K562 (cell line): ENCODE data around the gene BTNL8. TPM values are rescaled to one million over a fixed set of nuclear protein-coding genes. Genes with fewer than 3 reads are reported as not detected.

ENCODE experiments used
- EGR1 ChIP-seq: fragments of 450-650 bp; conservative IDR thresholded peaks from 2 replicates; pipeline ENCODE4 v1.6.1; 2017; ENCODE audit warnings: mild to moderate bottlenecking
- ETS2 ChIP-seq: IDR thresholded peaks from 2 replicates; pipeline ENCODE4 v1.6.1; 2016; ENCODE audit warnings: borderline replicate concordance, missing genetic modification characterization, mild to moderate bottlenecking, moderate library complexity, missing compliant biosample characterization; ENCODE audit not compliant: poor library complexity, severe bottlenecking
- ETV1 ChIP-seq: fragments of 450-650 bp; conservative IDR thresholded peaks from 2 replicates; pipeline ENCODE4 v1.6.1; 2016; ENCODE audit warnings: missing genetic modification characterization, control low read depth, low read depth, missing compliant biosample characterization
- ETV5 ChIP-seq: sonication (generic); formaldehyde crosslinking; IDR thresholded peaks from 2 replicates; pipeline ENCODE4 v1.4.0; 2020; ENCODE audit warnings: low read depth, mild to moderate bottlenecking, missing genetic modification reagents
- GATAD2B ChIP-seq: fragments of 450-650 bp; IDR thresholded peaks from 2 replicates; pipeline ENCODE4 v1.6.1; 2017; ENCODE audit warnings: mild to moderate bottlenecking, borderline replicate concordance
- KDM4B ChIP-seq, 2 experiments: fragments of 450-650 bp in 1 of 2; sonication (generic) in 1 of 2; IDR thresholded peaks; 2 replicates each; pipeline ENCODE4 v1.6.1; 2016 to 2017; ENCODE audit warnings: borderline replicate concordance in 2 of 2, antibody characterized with exemption in 1 of 2, low read depth in 1 of 2, mild to moderate bottlenecking in 1 of 2
- NKRF ChIP-seq: fragments of 450-650 bp; IDR thresholded peaks from 2 replicates; pipeline ENCODE4 v1.6.1; 2016; ENCODE audit warnings: borderline replicate concordance
- POU5F1 ChIP-seq: fragments of 150-350 bp; IDR thresholded peaks from 2 replicates; pipeline ENCODE4 v1.6.1; 2014; ENCODE audit warnings: borderline replicate concordance, low read length, low read depth, mild to moderate bottlenecking; ENCODE audit not compliant: partially characterized antibody
- RB1 ChIP-seq: fragments of 450-650 bp; IDR thresholded peaks from 2 replicates; pipeline ENCODE4 v1.6.1; 2017; ENCODE audit warnings: low read depth, mild to moderate bottlenecking
- SPI1 ChIP-seq: IDR thresholded peaks from 2 replicates; pipeline ENCODE4 v1.6.1; 2011; ENCODE audit warnings: low read depth, low read length, control low read depth, borderline replicate concordance
- TCF3 ChIP-seq: sonication (generic); formaldehyde crosslinking; IDR thresholded peaks from 2 replicates; pipeline ENCODE4 v1.4.0; 2020; ENCODE audit warnings: mild to moderate bottlenecking, missing genetic modification reagents
- U2AF1 ChIP-seq: fragments of 200-400 bp; formaldehyde crosslinking; optimal IDR thresholded peaks from 2 replicates; pipeline ENCODE3; 2017; ENCODE audit warnings: mild to moderate bottlenecking, low read depth, low read length, moderate library complexity
- ZBED1 ChIP-seq: IDR thresholded peaks from 2 replicates; pipeline ENCODE4 v1.6.1; 2014
- ZC3H4 ChIP-seq: sonication (generic); formaldehyde crosslinking; IDR thresholded peaks from 2 replicates; pipeline ENCODE4 v1.9.0; 2021; ENCODE audit warnings: missing genetic modification reagents, borderline replicate concordance
- ZNF507 ChIP-seq: conservative IDR thresholded peaks from 2 replicates; pipeline ENCODE4 v1.6.1; 2017; ENCODE audit warnings: missing genetic modification characterization, missing compliant biosample characterization
- ZNF740 ChIP-seq, 3 experiments: fragments of 200-800 bp in 1 of 3; sonication (Bioruptor generic) in 1 of 3; sonication (generic) in 1 of 3; formaldehyde crosslinking in 1 of 3; IDR thresholded peaks; 2 replicates each; pipeline versions ENCODE4 v1.6.1 to v1.8.0; 2016 to 2022; ENCODE audit warnings: mild to moderate bottlenecking in 2 of 3, missing compliant biosample characterization in 2 of 3, missing genetic modification characterization in 2 of 3, missing genetic modification reagents in 1 of 3
- polyA plus RNA-seq, 8 experiments: library from polyadenylated mRNA; depleted of rRNA in 4 of 8; stranded (reverse) in 5 of 8; unstranded in 3 of 8; fragments of >200 nt; fragmentation: Nextera tagmentation in 2 of 8; fragmentation: Illumina TruSeq in 1 of 8; extraction: Ambion mirVana in 2 of 8; extraction: Trizol in 1 of 8; gene quantifications; 2 replicates each; pipeline versions ENCODE4 v1.2.1 to v1.2.3, GENCODE V29; 2011 to 2014; ENCODE audit warnings: inconsistent platforms in 1 of 8, missing spikeins in 1 of 8
- total RNA-seq, 7 experiments: library from RNA; depleted of rRNA in 6 of 7; stranded (reverse); fragments of >200 nt in 6 of 7; fragmentation: Illumina TruSeq in 2 of 7; extraction: Trizol in 2 of 7; gene quantifications; 2 replicates each; pipeline versions ENCODE4 v1.2.1 to v1.2.3, GENCODE V29; 2011 to 2021; ENCODE audit warnings: low replicate concordance in 1 of 7
- TF ChIP-seq, protein P1 (sequence below): fragments of 450-650 bp; IDR thresholded peaks from 2 replicates; pipeline ENCODE4 v1.6.1; 2016; ENCODE audit warnings: mild to moderate bottlenecking
- TF ChIP-seq, protein P2 (sequence below): fragments of 250-450 bp; sonication (Bioruptor Pico); IDR thresholded peaks from 2 replicates; pipeline ENCODE4 v1.4.0; 2020

Gene BTNL8
- total and polyA plus RNA-seq, 9 of the 15 experiments (the other 6 are each of a cell fraction or from before 2014, with no cell fraction given) = 0.04 to 0.18 (median 0.07) TPM; not detected in 6

DNA sequence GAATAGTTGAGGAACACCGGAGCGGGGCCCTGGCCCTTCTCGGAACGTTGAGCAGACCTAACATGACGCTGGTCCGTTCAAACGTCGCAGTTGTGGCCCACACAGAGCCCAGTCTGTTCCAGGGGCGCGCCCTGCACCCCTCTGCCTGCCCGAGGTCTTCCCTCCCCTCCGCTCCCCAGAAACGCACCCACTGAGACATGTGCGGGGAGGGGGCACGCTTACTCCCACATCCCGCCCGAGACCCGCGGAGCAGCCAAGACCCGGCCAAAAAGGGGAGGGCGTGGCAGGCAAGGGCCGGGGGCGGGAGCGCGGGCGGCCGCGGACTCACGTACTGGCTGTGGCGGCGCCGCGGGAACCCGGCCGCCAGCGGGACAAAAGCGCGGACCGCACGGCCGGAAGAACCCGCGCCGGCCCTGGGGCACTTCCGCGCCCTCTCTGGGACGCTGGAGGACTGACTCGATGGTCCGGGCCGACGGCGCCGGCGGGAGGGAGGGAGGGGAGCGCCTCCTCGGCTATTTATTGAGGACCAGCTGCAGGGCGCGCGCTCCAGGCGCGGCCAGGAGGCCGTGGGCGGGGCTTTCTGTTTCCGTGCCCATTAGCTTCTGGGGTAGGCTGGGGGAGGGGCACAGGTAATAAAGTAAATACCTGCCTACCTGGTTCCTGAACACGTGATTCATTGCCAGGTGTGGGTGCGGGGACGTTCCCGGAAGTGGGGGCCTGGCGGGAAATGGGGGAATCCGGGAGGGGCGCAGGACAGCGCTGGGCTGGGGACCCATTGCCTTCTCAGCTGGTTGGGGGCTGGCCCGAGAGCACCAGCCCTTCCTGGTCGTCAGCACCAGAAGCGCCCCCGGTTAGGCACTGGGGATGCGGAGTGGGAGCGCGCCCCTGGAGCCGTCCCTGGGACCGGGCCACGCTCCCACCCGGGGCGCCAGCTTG, 37.8 kb upstream of the BTNL8 start, which contains the start of gene ZFP62 (continued):
- TF ChIP-seq ETV1 = peak; percentile 86; the same call in 1 of the 2 replicates
- TF ChIP-seq KDM4B (IDR thresholded peaks at IDR 0.05; ENCODE audit: borderline replicate concordance in 2 of 2, low read depth in 1 of 2) = peak in 1 of 2 experiments; percentile 81; a peak in 1 of 4 replicates
- TF ChIP-seq NKRF = peak; percentile 76
- TF ChIP-seq TCF3 (CRISPR knock-in tag) = peak; percentile 5; the same call in 1 of the 2 replicates
- TF ChIP-seq, protein P1, sequence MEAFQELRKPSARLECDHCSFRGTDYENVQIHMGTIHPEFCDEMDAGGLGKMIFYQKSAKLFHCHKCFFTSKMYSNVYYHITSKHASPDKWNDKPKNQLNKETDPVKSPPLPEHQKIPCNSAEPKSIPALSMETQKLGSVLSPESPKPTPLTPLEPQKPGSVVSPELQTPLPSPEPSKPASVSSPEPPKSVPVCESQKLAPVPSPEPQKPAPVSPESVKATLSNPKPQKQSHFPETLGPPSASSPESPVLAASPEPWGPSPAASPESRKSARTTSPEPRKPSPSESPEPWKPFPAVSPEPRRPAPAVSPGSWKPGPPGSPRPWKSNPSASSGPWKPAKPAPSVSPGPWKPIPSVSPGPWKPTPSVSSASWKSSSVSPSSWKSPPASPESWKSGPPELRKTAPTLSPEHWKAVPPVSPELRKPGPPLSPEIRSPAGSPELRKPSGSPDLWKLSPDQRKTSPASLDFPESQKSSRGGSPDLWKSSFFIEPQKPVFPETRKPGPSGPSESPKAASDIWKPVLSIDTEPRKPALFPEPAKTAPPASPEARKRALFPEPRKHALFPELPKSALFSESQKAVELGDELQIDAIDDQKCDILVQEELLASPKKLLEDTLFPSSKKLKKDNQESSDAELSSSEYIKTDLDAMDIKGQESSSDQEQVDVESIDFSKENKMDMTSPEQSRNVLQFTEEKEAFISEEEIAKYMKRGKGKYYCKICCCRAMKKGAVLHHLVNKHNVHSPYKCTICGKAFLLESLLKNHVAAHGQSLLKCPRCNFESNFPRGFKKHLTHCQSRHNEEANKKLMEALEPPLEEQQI = no peak
- no peak for TF ChIP-seq ETS2 (tag)
- no peak for TF ChIP-seq ZNF507 (tag)
- TF ChIP-seq ZNF740 (CRISPR knock-in tag; IDR thresholded peaks at IDR 0.05) = peak; percentile 15
- no peak for TF ChIP-seq ZNF740 (tag; IDR thresholded peaks at IDR 0.05)
- TF ChIP-seq RB1 = peak; percentile 75
- peak; percentile 84 for TF ChIP-seq ETV5
- TF ChIP-seq SPI1 = peak; percentile 62; the same call in 1 of the 2 replicates
- no peak for TF ChIP-seq ZBED1
- no peak for TF ChIP-seq POU5F1
- TF ChIP-seq GATAD2B = peak; percentile 43; the same call in 1 of the 2 replicates
- peak; percentile 89 for TF ChIP-seq EGR1
- TF ChIP-seq ZC3H4 (CRISPR knock-in tag) = no peak
- TF ChIP-seq U2AF1 = peak; percentile 77
- TF ChIP-seq, protein P2, sequence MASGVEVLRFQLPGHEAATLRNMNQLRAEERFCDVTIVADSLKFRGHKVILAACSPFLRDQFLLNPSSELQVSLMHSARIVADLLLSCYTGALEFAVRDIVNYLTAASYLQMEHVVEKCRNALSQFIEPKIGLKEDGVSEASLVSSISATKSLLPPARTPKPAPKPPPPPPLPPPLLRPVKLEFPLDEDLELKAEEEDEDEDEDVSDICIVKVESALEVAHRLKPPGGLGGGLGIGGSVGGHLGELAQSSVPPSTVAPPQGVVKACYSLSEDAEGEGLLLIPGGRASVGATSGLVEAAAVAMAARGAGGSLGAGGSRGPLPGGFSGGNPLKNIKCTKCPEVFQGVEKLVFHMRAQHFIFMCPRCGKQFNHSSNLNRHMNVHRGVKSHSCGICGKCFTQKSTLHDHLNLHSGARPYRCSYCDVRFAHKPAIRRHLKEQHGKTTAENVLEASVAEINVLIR (CRISPR knock-in tag) = no peak
